HCT116 (cell line): ENCODE measurements around the gene NOL4L. TPM values are rescaled to one million over a fixed set of nuclear protein-coding genes. Genes with fewer than 3 reads are reported as not detected.

Experiments used
- ATAC-seq: fragments of 200-7000 bp; cut with Tn5 transposase; 2 replicates; pipeline ENCODE4 v1.9.1; 2020; ENCODE audit warnings: mild to moderate bottlenecking, moderate library complexity
- BruUV-seq: library from RNA; stranded (reverse); fragments of 400-500 nt; replicated peaks from 2 replicates; lab custom pipeline; 2021; lab: Mats Ljungman, UMichigan
- CTCF ChIA-PET: fragments of 300-600 bp; sonication (Branson Sonifier 250); formaldehyde crosslinking; loops from one replicate; lab custom pipeline; 2021; ENCODE audit warnings: antibody characterized with exemption; lab: Charles Lee
- POLR2A ChIA-PET: fragments of 300-600, 350-600 bp; sonication (Branson Sonifier 250); formaldehyde crosslinking; loops from one replicate; lab custom pipeline; 2021; ENCODE audit warnings: antibody characterized with exemption; lab: Charles Lee
- RAD21 ChIA-PET, 2 experiments: fragments of 300-600 bp; sonication (Branson Sonifier 250); formaldehyde crosslinking; loops; one replicate each; lab custom pipeline; 2023; ENCODE audit warnings: low total read pairs in 2 of 2; ENCODE audit not compliant: uncharacterized antibody in 2 of 2, unreplicated experiment in 2 of 2, low non-redundant PET in 1 of 2; lab: Charles Lee
- DNase-seq: peaks from one replicate; pipeline ENCODE4 v3.0.0-alpha.2; 2010; ENCODE audit warnings: low read depth, low spot score
- H2AFZ ChIP-seq: fragments of 200-600 bp; shearing (Covaris generic), sonication (generic); 2 replicates; pipeline ENCODE4 v1.6.1; 2017; ENCODE audit warnings: low read depth, mixed run types, mixed read lengths, antibody characterized with exemption, low read length; ENCODE audit not compliant: poor library complexity, severe bottlenecking
- H3K27ac ChIP-seq: 2 replicates; pipeline ENCODE4 v1.5.1; 2012; ENCODE audit warnings: low read depth, low read length
- H3K27me3 ChIP-seq: fragments of 200-600 bp; sonication (generic); 2 replicates; pipeline ENCODE4 v1.6.1; 2016; ENCODE audit warnings: mixed run types, low read length, mixed read lengths; ENCODE audit not compliant: insufficient read depth
- H3K36me3 ChIP-seq, 2 experiments: fragments of 200-500 bp in 1 of 2; fragments of 200-600 bp in 1 of 2; sonication (Bioruptor generic) in 1 of 2; sonication (generic) in 1 of 2; 2 replicates each; pipeline versions ENCODE4 v1.5.1 to v1.6.1; 2014 to 2016; ENCODE audit warnings: low read length in 2 of 2, inconsistent platforms in 1 of 2, mixed read lengths in 1 of 2, mixed run types in 1 of 2; ENCODE audit not compliant: insufficient read depth in 2 of 2, control insufficient read depth in 1 of 2
- H3K4me1 ChIP-seq, 2 experiments: fragments of 200-600 bp in 1 of 2; sonication (generic) in 1 of 2; 2 replicates each; pipeline versions ENCODE4 v1.5.1 to v1.6.1; 2012 to 2017; ENCODE audit warnings: low read length in 2 of 2, inconsistent platforms in 1 of 2, mild to moderate bottlenecking in 1 of 2, mixed read lengths in 1 of 2, mixed run types in 1 of 2, moderate library complexity in 1 of 2; ENCODE audit not compliant: insufficient read depth in 2 of 2, control insufficient read depth in 1 of 2
- H3K4me2 ChIP-seq: fragments of 200-600 bp; sonication (generic); 2 replicates; pipeline ENCODE4 v1.6.1; 2017; ENCODE audit warnings: mixed run types, low read length, mixed read lengths
- H3K4me3 ChIP-seq, 2 experiments: fragments of 200-600 bp in 1 of 2; sonication (generic) in 1 of 2; replicated peaks in 1 of 2; 2 replicates each; pipeline ENCODE4 v1.5.1; 2011 to 2016; ENCODE audit warnings: low read length in 2 of 2, control low read depth in 1 of 2, low read depth in 1 of 2, mild to moderate bottlenecking in 1 of 2, mixed read lengths in 1 of 2, mixed run types in 1 of 2
- H3K79me2 ChIP-seq: fragments of 200-600 bp; sonication (generic); 2 replicates; pipeline ENCODE4 v1.6.1; 2017; ENCODE audit warnings: mild to moderate bottlenecking, mixed run types, low read length, moderate library complexity, mixed read lengths; ENCODE audit not compliant: insufficient read depth
- H3K9ac ChIP-seq: fragments of 200-600 bp; sonication (generic); 2 replicates; pipeline ENCODE4 v1.6.1; 2016; ENCODE audit warnings: low read length, mixed read lengths
- H3K9me2 ChIP-seq: fragments of 200-600 bp; sonication (generic), shearing (Covaris generic); 2 replicates; pipeline ENCODE4 v1.6.1; 2017; ENCODE audit warnings: mixed run types, mild to moderate bottlenecking, moderate library complexity; ENCODE audit not compliant: insufficient read depth
- H3K9me3 ChIP-seq, 2 experiments: fragments of 200-500 bp in 1 of 2; fragments of 200-600 bp in 1 of 2; sonication (Bioruptor generic) in 1 of 2; sonication (generic) in 1 of 2; 2 replicates each; pipeline ENCODE4 v1.6.1; 2014 to 2017; ENCODE audit warnings: low read length in 2 of 2, mixed read lengths in 2 of 2, inconsistent platforms in 1 of 2, low read depth in 1 of 2, mild to moderate bottlenecking in 1 of 2, mixed run types in 1 of 2, moderate library complexity in 1 of 2; ENCODE audit not compliant: control insufficient read depth in 1 of 2, insufficient read depth in 1 of 2
- H4K20me1 ChIP-seq: fragments of 200-600 bp; sonication (generic), shearing (Covaris generic); 2 replicates; pipeline ENCODE4 v1.6.1; 2017; ENCODE audit warnings: mixed run types, mild to moderate bottlenecking, moderate library complexity; ENCODE audit not compliant: insufficient read depth
- CEBPB ChIP-seq: IDR thresholded peaks from 2 replicates; pipeline ENCODE4 v1.6.1; 2012; ENCODE audit warnings: low read depth
- ELF1 ChIP-seq: IDR thresholded peaks from 2 replicates; pipeline ENCODE4 v1.6.1; 2012; ENCODE audit warnings: low read depth, borderline replicate concordance
- JUND ChIP-seq: IDR thresholded peaks from 2 replicates; pipeline ENCODE4 v1.6.1; 2012
- RAD21 ChIP-seq: IDR thresholded peaks from 2 replicates; pipeline ENCODE4 v1.6.1; 2012; ENCODE audit warnings: low read depth, mild to moderate bottlenecking
- SIN3A ChIP-seq: IDR thresholded peaks from 2 replicates; pipeline ENCODE4 v1.6.1; 2012; ENCODE audit warnings: low read depth
- ZNF274 ChIP-seq: fragments of 200-500 bp; sonication (Bioruptor generic); IDR thresholded peaks from 2 replicates; pipeline ENCODE4 v1.6.1; 2014; ENCODE audit warnings: mild to moderate bottlenecking, low read depth, low read length, inconsistent platforms
- intact Hi-C: fragments of 100-400 bp; cut with micrococcal nuclease; formaldehyde crosslinking; loops from 2 replicates; pipeline ENCODE4 v1.10.0; 2022
- total RNA-seq: library from RNA; stranded (reverse); gene quantifications from one replicate; pipeline ENCODE4 v1.2.1, GENCODE V29; 2021; ENCODE audit not compliant: unreplicated experiment

Gene NOL4L
- total RNA-seq, 1 experiment from 2014 or later = 5.9 TPM

DNA sequence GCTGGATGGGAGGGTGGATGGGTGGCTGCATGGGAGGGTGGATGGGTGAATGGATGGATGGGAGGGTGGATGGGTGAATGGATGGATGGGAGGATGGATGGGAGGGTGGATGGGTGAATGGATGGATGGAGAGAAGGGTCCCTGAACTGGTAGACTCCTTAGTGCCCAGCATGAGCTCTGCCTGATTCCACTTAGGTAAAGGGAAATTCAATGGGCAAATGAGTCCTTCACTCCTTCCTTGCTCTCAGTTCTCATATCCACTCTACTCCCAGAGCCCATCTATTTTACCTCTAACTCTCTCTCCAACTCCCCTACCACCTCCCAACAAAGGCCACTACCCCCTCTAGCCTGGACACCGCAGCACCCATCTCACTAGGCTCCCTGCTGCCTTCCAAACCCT is 29.2 kb upstream of the NOL4L start:
- POLR2A ChIA-PET = no interaction called here
- no peak overlapping the region for H3K9ac ChIP-seq
- ATAC-seq = no peak
- no peaks in the 10 kb centered on the region for H4K20me1 ChIP-seq
- H3K36me3 ChIP-seq = no peaks in the 10 kb centered on the region
- no peaks in the 10 kb centered on the region for H3K27me3 ChIP-seq
- BruUV-seq = no TSS peak
- RAD21 ChIA-PET = no interaction called here
- H3K9me2 ChIP-seq = no peaks in the 10 kb centered on the region
- H3K4me2 ChIP-seq = no peak overlapping the region
- CTCF ChIA-PET = no interaction called here
- TF ChIP-seq ELF1 (no peak), CEBPB (no peak), ZNF274 (no peak), RAD21 (no peak), SIN3A (no peak)
- TF ChIP-seq, all 23 proteins: peak for 0
- H2AFZ ChIP-seq = no peak overlapping the region
- intact Hi-C loops = no loop called here
- no peaks in the 10 kb centered on the region for H3K4me1 ChIP-seq
- H3K27ac ChIP-seq = no peak overlapping the region
- H3K79me2 ChIP-seq = no peaks in the 10 kb centered on the region
- H3K9me3 ChIP-seq = no peaks in the 10 kb centered on the region
- no peak for DNase-seq
- no peak overlapping the region for H3K4me3 ChIP-seq

DNA sequence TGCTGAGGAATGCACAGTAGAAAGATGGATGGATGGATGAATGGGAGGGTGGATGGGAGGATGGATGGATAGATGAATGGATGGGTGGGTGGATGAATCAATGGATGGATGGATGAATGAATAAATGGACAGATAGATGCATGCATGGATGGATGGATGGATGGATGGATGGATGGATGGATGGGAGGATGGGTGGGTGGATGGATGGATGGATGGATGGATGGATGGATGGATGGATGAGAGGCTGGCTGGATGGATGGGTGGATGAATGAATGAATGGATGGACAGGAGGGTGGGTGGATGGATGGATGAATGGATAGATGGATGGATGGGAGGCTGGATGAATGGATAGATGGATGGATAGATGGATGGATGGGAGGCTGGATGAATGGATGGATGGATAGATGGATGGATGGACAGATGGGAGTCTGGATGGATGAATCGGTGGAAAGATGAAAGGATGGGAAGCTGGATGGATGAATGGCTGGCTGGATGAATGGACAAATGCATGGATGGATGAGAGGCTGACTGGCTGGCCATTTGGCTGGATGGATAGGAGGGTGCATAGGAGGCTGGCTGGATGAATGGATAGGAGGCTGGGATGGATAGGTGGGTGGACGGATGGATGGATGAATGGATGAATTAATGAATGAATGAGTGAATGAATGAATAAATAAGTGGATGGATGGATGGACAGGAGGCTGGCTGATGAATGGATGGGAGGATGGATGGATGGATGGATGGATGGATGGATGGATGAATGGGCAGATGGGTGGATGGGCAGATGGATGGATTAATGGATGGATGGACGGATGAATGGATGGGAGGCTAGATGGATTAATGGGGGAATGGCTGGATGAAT is 28.3 kb upstream of the NOL4L start:
- ATAC-seq (no peak), DNase-seq (no peak)
- no TSS peak for BruUV-seq
- Histone ChIP-seq H3K9me2 (no peaks in the 10 kb centered on the region), H4K20me1 (no peaks in the 10 kb centered on the region), H3K9ac (no peak overlapping the region), H3K9me3 (no peaks in the 10 kb centered on the region), H2AFZ (no peak overlapping the region), H3K4me1 (no peaks in the 10 kb centered on the region), H3K27ac (no peak overlapping the region), H3K36me3 (no peaks in the 10 kb centered on the region), H3K4me2 (no peak overlapping the region), H3K4me3 (no peak overlapping the region), H3K79me2 (no peaks in the 10 kb centered on the region), H3K27me3 (no peaks in the 10 kb centered on the region)
- ChIA-PET RAD21 (no interaction called here), CTCF (no interaction called here), POLR2A (no interaction called here)
- TF ChIP-seq RAD21 (no peak), JUND (no peak)
- intact Hi-C loops = no loop called here
